Stomach (tissue), 4 donors: Measurements from ENCODE around the gene EPHA6.

ENCODE experiments used
- CTCF ChIP-seq, 7 experiments: fragments of 450-650 bp in 4 of 7; fragments of 200-600 bp in 3 of 7; sonication (generic) in 3 of 7; IDR thresholded peaks; one replicate each; pipeline ENCODE4 v1.5.1; 2016 to 2019; ENCODE audit warnings: antibody characterized with exemption in 7 of 7, control low read depth in 2 of 7, mild to moderate bottlenecking in 1 of 7
- EP300 ChIP-seq: sonication (generic); formaldehyde crosslinking; IDR thresholded peaks from one replicate; pipeline ENCODE4 v1.6.1; 2017; ENCODE audit warnings: antibody characterized with exemption
- POLR2AphosphoS5 ChIP-seq, 3 donors: sonication (generic); formaldehyde crosslinking; IDR thresholded peaks; one replicate each; pipeline ENCODE4 v1.6.1; 2016; ENCODE audit warnings: antibody characterized with exemption in 3 of 3

- TF ChIP-seq POLR2AphosphoS5 (IDR thresholded peaks at IDR 0.05) (no peak), EP300 (no peak), CTCF (IDR thresholded peaks at IDR 0.05) (no peak)
These were observed 842.2 kb downstream of the EPHA6 start for GRCh38 chr3:97656638-97657037.
